Fibroblast of villous mesenchyme (primary cell): ENCODE data around the gene FBXO47. TPM values are rescaled to one million over a fixed set of nuclear protein-coding genes. Genes with fewer than 3 reads are reported as not detected.

ENCODE experiments used
- DNase-seq: peaks from one replicate; pipeline ENCODE4 v3.0.0-alpha.2; 2010; ENCODE audit warnings: low read depth
- H3K4me3 ChIP-seq: 2 replicates; pipeline ENCODE4 v1.5.1; 2011; ENCODE audit warnings: low read depth, mild to moderate bottlenecking, low read length
- CTCF ChIP-seq: IDR thresholded peaks from 2 replicates; pipeline ENCODE4 v1.5.1; 2012; ENCODE audit warnings: low read depth, mild to moderate bottlenecking, low read length; ENCODE audit not compliant: insufficient read depth
- total RNA-seq: library from RNA; depleted of rRNA; stranded (reverse); fragments of >200 nt; gene quantifications from 2 replicates; pipeline ENCODE4 v1.2.3, GENCODE V29; 2012

The FBXO47 gene
- total RNA-seq, 1 donor: not detected

GRCh38 chr17:38894276-38894675, 72.9 kb downstream of the FBXO47 start:
- DNase-seq: peak; percentile 64
- no peak for TF ChIP-seq CTCF
- no peak overlapping the region for H3K4me3 ChIP-seq

GRCh38 chr17:38893607-38894006, 73.6 kb downstream of the FBXO47 start:
- H3K4me3 ChIP-seq: no peak overlapping the region
- TF ChIP-seq CTCF: no peak
- DNase-seq: peak; percentile 74

GRCh38 chr17:38893113-38893512, 74.1 kb downstream of the FBXO47 start:
- no peak for DNase-seq
- TF ChIP-seq CTCF: no peak
- H3K4me3 ChIP-seq: no peak overlapping the region

GRCh38 chr17:38892620-38893019, 74.6 kb downstream of the FBXO47 start:
- H3K4me3 ChIP-seq: no peak overlapping the region
- no peak for DNase-seq
- TF ChIP-seq CTCF: no peak

- no peak for DNase-seq
- H3K4me3 ChIP-seq: no peak overlapping the region
- no peak for TF ChIP-seq CTCF
Measured at GRCh38 chr17:38892083-38892482, 75.1 kb downstream of the FBXO47 start.

GRCh38 chr17:38891441-38891840, 75.8 kb downstream of the FBXO47 start:
- TF ChIP-seq CTCF: no peak
- no peak for DNase-seq
- H3K4me3 ChIP-seq: no peak overlapping the region

GRCh38 chr17:38890410-38890746, 76.8 kb downstream of the FBXO47 start:
- no peak for DNase-seq
- TF ChIP-seq CTCF: no peak
- H3K4me3 ChIP-seq: no peak overlapping the region
